ENCODE measurements around the gene CLCN3.

DNA sequence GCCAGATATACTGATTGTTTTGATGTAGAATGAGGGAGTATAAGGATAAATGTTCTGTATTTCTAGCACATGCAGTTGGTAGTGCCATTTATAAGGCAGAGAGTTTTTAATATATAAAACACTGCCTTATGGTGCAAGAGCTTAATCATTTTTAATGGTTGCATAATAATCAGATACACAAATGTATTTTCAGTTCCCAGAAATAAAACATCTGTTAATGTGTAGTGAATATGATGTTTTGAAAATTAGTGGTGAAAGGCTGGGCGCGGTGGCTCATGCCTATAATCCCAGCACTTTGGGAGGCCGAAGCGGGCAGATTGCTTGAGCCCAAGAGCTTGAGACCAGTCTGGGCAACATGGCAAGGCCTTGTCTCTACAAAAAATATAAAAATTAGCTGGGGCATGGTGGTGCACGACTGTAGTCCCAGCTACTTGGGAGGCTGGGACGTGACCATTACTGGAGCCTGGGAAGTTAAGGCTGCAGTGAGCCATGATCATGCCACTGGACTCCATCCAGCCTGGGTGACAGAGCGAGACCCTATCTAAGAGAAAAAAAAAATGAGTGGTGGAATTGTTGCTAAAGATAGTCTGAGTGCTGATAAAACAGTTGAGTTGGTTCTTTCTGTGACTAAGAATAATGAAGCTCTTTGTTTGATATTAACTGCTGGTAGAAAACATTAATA, 29.3 kb downstream of the CLCN3 start:
- TF ChIP-seq, protein P1, sequence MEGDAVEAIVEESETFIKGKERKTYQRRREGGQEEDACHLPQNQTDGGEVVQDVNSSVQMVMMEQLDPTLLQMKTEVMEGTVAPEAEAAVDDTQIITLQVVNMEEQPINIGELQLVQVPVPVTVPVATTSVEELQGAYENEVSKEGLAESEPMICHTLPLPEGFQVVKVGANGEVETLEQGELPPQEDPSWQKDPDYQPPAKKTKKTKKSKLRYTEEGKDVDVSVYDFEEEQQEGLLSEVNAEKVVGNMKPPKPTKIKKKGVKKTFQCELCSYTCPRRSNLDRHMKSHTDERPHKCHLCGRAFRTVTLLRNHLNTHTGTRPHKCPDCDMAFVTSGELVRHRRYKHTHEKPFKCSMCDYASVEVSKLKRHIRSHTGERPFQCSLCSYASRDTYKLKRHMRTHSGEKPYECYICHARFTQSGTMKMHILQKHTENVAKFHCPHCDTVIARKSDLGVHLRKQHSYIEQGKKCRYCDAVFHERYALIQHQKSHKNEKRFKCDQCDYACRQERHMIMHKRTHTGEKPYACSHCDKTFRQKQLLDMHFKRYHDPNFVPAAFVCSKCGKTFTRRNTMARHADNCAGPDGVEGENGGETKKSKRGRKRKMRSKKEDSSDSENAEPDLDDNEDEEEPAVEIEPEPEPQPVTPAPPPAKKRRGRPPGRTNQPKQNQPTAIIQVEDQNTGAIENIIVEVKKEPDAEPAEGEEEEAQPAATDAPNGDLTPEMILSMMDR (IDR thresholded peaks at IDR 0.05; ENCODE audit: low read length): no peak
- no peak for TF ChIP-seq EZH2 (IDR thresholded peaks at IDR 0.05; ENCODE audit: borderline replicate concordance, low read length)
